Psoas muscle (tissue), 8 donors: ENCODE data around the gene FGFBP3. TPM values are rescaled to one million over a fixed set of nuclear protein-coding genes. Genes with fewer than 3 reads are reported as not detected.

Experiments used
- ATAC-seq, 4 donors: fragments of 200-7000 bp; cut with Tn5 transposase; one replicate each; pipeline ENCODE4 v1.9.1; 2020; ENCODE audit warnings: moderate library complexity in 3 of 4, mild to moderate bottlenecking in 2 of 4
- DNase-seq, 2 donors: peaks; one replicate each; pipeline ENCODE4 v3.0.0-alpha.2; 2020
- H3K27ac ChIP-seq: fragments of 200-600 bp; one replicate; pipeline ENCODE4 v1.8.0; 2022
- H3K27me3 ChIP-seq, 3 donors: fragments of 200-600 bp in 1 of 3; one replicate each; pipeline versions ENCODE4 v1.6.1 to v1.8.0; 2013 to 2022; ENCODE audit warnings: low read length in 2 of 3, mild to moderate bottlenecking in 2 of 3, moderate library complexity in 1 of 3; ENCODE audit not compliant: insufficient read depth in 3 of 3
- H3K36me3 ChIP-seq, 2 donors: fragments of 200-600 bp in 1 of 2; one replicate each; pipeline versions ENCODE4 v1.6.1 to v1.8.0; 2013 to 2022; ENCODE audit warnings: low read depth in 1 of 2, mild to moderate bottlenecking in 1 of 2, moderate library complexity in 1 of 2; ENCODE audit not compliant: insufficient read depth in 1 of 2
- H3K4me1 ChIP-seq: fragments of 200-600 bp; one replicate; pipeline ENCODE4 v1.8.0; 2022
- H3K4me3 ChIP-seq: fragments of 200-600 bp; one replicate; pipeline ENCODE4 v1.8.0; 2022; ENCODE audit warnings: mild to moderate bottlenecking
- H3K9me3 ChIP-seq: fragments of 200-600 bp; one replicate; pipeline ENCODE4 v1.8.0; 2022
- CTCF ChIP-seq: fragments of 200-600 bp; IDR thresholded peaks from one replicate; pipeline ENCODE4 v1.8.0; 2022; ENCODE audit warnings: antibody characterized with exemption
- WGBS, 3 donors: extraction: QIAGEN DNeasy Blood & Tissue Kit; methylation state at CpG; one replicate each; pipeline versions ENCODE4 v1.1.6 to v1.1.7; 2013; 5-methylcytosine and 5-hydroxymethylcytosine counted together
- intact Hi-C, 2 donors: fragments of 100-400 bp; cut with DNase I; formaldehyde crosslinking; loops; one replicate each; pipeline versions ENCODE4 v1.11.0 to v1.14.2; 2022
- polyA plus RNA-seq, 3 donors: library from polyadenylated mRNA; stranded (reverse); fragments of 200-250 nt; gene quantifications; one replicate each; pipeline ENCODE4 v1.2.3, GENCODE V29; 2013
- total RNA-seq, 4 donors: library from RNA; stranded (reverse); fragmentation: NEBNext Ultra II Directional in 2 of 4; extraction: Animal tissue kit (Norgen Biotek cat#: 25700) in 2 of 4; gene quantifications; one replicate each; pipeline versions ENCODE4 v1.2.1 to v1.2.4, GENCODE V29; 2021 to 2023
- donor health status: healthy with polysubstance abuse.
- donor health status: DM: no; HTN: no; CAD: no; lungs with moderate emphysema.
- donor health status: Bipolar disorder and iron deficiency.
- donor health status: healthy.
- donor health status: DM: yes; HTN: yes; CAD: no.
- donor health status: DM: no; HTN: no; CAD: no.
- donor health status: DM: no; HTN: no; CAD: no.
- donor health status: DM: yes; HTN: yes; CAD: no.

FGFBP3 gene
- total and polyA plus RNA-seq, 7 donors, result 0.41 to 2.2 (median 0.56) TPM

- no peaks in the 10 kb centered on the region for H3K9me3 ChIP-seq
- intact Hi-C loops, result loop anchor here in 1 of 2 donors (5.0 kb wide), 1 partner anchor 34 kb away; no protein-coding TSS in a partner anchor
- TF ChIP-seq CTCF, result no peak
- H3K36me3 ChIP-seq, result peaks cover 14 to 100% of the 10 kb centered on the region in 2 donors
- H3K27me3 ChIP-seq, result no peaks in the 10 kb centered on the region
- ATAC-seq (no peak), DNase-seq (no peak)
- H3K27ac ChIP-seq, result no peak overlapping the region
- whole genome bisulfite sequencing, 3 donors, result 82 to 86% (median 82%) methylated on average over 6 of the region's 6 CpGs
- H3K4me3 ChIP-seq, result no peak overlapping the region
- no peaks in the 10 kb centered on the region for H3K4me1 ChIP-seq
These were observed 52.6 kb downstream of the FGFBP3 start for GRCh38 chr10:91856637-91857036.

Other genes starting within 250 kb of the FGFBP3 start
- 10 to 100 TPM; 29.8 to 49.5 (median 35.8) TPM for gene TNKS2, start 111.1 kb downstream of the FGFBP3 start, total RNA-seq
- gene TNKS2, start 111.1 kb downstream of the FGFBP3 start, polyA plus RNA-seq, result 10 to 100 TPM in 2 of 3 donors, 1 to 10 TPM in 1; 6.3 to 20.8 (median 11.8) TPM
- gene BTAF1, start 14.3 kb upstream of the FGFBP3 start, total RNA-seq, result 10 to 100 TPM in 2 of 4 donors, 1 to 10 TPM in 2; 8.2 to 14.7 (median 10.8) TPM
- 10 to 100 TPM in 1 of 3 donors, 1 to 10 TPM in 2; 4.5 to 10.3 (median 5.6) TPM for gene BTAF1, start 14.3 kb upstream of the FGFBP3 start, polyA plus RNA-seq